GM12865 (cell line): ENCODE data around the gene CASP8.
A peak's percentile ranks its signal among the peaks of the same experiment; 100 is the strongest.

Source experiments
- DNase-seq: peaks from one replicate; pipeline ENCODE4 v3.0.0; 2010; ENCODE audit warnings: low read depth
- H3K4me3 ChIP-seq: 2 replicates; pipeline ENCODE4 v1.5.1; 2011; ENCODE audit warnings: mild to moderate bottlenecking, low read depth, low read length, control low read depth
- TF ChIP-seq, protein P1 (sequence below): IDR thresholded peaks from 2 replicates; pipeline ENCODE4 v1.5.1; 2011; ENCODE audit warnings: low read length, control low read depth, low read depth, inconsistent platforms; ENCODE audit not compliant: insufficient read depth; ENCODE audit errors: missing control alignments

The CASP8 gene

DNA sequence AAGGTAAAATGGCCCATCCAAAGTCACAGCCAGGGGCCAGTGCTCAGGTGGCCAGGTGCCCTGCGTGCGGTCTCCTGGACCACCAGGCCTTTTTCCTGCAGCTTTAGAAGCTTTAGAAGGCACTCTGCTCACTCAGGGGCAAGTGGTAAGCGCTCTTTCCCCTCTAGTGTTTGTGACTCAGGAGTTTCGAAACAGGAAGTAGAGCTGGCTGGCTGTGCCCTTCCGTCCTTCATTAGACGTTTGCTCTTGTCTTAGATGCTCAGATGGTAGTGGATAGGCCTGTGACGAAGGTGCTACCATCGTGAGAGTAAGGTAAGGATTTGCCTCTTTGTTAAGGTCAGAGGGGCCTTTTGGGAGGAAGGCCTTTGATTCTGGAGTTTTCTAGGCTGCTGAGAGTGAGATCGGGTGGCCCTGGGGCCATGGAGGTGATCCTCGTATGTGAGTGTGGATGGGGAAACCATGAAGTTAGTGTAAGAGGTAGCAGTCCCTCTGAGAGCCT is at the start of gene CASP8:
TSS of gene CASP8 (plus strand) at position 235 of the 499 bp plus-strand sequence. CDS start 5,951 bp downstream, outside the sequence.
- TF ChIP-seq, protein P1, sequence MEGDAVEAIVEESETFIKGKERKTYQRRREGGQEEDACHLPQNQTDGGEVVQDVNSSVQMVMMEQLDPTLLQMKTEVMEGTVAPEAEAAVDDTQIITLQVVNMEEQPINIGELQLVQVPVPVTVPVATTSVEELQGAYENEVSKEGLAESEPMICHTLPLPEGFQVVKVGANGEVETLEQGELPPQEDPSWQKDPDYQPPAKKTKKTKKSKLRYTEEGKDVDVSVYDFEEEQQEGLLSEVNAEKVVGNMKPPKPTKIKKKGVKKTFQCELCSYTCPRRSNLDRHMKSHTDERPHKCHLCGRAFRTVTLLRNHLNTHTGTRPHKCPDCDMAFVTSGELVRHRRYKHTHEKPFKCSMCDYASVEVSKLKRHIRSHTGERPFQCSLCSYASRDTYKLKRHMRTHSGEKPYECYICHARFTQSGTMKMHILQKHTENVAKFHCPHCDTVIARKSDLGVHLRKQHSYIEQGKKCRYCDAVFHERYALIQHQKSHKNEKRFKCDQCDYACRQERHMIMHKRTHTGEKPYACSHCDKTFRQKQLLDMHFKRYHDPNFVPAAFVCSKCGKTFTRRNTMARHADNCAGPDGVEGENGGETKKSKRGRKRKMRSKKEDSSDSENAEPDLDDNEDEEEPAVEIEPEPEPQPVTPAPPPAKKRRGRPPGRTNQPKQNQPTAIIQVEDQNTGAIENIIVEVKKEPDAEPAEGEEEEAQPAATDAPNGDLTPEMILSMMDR, result no peak
- DNase-seq, result peak; percentile 76
- peak within 1 kb of the TSS; percentile 44 for H3K4me3 ChIP-seq

DNA sequence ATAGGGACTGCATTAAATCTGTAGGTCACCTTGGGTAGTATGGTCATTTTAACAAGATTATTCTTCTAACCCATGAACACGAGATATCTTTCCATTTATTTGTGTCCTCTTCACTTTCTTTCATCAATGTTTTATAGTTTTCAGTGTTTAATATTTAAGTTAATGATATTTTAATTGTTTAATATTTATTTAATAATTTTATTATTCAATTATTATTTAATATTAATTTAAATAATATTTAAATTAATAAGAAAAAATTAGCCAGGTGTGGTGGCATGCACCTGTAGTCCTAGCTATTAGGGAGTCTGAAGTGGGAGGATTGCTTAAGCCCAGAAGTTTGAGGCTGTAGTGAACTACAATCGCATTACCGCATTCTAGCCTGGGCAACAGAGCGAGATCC is 44.4 kb upstream of the CASP8 start:
- no peak for DNase-seq
- H3K4me3 ChIP-seq, result no peak overlapping the region
- TF ChIP-seq, protein P1, result no peak

DNA sequence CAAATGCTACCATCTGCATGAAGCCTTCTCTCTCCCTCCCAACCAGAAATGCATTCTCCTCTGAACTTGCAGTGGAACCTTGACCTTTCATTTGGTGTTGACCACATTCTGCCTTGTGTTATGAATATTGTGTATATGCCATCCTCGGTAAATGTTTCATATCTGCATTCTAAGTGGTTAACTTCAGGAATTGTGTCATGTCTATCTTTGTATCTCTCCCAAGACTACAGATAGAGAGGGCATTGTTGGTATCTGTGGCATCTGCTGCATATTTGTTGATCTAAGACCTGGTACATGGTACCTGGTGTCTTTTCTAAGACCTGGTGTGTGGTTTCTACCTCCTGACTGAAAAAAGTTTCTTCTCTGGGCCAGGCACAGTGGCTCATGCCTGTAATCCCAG is 43.4 kb upstream of the CASP8 start:
- no peak overlapping the region for H3K4me3 ChIP-seq
- no peak for DNase-seq
- TF ChIP-seq, protein P1, result no peak

DNA sequence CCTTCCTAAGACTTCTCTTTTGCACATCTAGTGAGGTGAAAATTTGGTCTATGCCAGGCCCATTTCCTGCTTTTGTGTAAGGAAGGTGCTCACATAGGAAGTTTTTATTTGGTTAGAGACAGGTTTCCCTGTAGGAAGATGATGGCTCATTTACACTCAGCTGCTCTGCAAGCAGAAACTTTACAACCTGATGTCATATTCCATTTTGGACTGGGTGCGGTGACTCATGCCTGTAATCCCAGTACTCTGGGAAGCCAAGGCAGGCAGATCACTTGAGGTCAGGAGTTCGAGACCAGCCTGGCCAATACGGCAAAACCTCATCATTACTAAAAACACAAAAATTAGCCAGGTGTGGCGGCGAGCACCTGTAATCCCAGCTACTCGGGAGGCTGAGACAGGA is 41.6 kb upstream of the CASP8 start:
- no peak overlapping the region for H3K4me3 ChIP-seq
- no peak for DNase-seq
- TF ChIP-seq, protein P1, result no peak

DNA sequence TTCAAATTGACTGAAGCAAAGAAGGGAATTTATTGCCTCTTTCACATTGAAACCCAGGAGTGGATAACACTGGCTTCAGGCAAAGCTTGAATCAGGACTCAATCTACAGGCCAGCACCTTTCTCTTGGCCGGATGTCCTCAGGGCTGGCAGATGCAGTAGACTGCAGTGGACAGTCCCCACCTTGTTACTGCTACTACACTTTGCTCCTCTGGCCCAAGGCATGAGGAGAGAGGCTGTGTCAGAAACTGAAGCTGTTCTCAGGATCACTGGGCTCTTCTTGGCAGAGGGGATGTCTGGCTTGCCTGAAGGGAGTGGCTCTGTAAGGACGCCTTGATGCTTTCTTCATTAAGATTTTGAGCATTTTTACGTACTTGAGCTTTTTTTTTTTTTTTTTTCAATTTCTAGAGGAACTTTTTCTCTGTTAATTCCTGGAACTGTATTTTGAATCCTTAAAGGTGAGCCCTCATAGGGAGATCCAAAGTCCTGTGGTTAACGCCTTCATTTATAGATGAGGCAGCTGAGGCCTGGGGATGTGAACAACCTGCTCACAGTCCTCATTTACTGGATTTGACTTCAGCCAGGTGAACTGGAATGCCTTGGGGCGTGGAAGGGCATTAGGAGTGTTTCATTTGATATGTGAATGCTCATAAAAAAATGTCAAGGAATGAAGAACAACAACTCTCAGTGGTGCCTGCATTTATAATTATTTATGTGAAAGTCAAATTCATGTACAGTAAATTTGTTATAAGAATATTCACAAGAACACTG is 40.8 kb upstream of the CASP8 start:
- no peak for DNase-seq
- H3K4me3 ChIP-seq, result no peak overlapping the region
- TF ChIP-seq, protein P1, result no peak

DNA sequence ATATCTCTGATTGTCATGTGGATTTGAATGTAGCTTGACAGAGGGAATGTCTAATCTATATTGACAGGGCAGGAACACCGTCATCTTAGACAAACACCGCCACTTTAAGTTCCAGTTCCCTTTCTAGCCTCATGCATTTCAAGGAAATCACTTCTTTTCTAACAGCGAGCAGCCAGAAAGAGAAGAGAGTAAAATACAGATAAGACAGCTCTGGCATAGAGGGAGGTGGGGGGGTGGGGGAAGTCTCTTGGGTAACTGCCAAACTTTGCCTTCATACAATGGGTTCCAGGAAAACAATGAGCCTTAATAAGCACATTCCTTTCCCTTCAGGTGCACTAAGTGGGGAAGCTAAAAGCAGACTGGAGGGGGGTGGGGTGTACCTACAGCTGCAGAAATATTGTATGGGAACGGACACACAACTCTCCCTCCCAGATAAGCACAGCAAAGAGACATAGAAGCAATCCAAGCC is 40.2 kb upstream of the CASP8 start:
- TF ChIP-seq, protein P1, result no peak
- no peak overlapping the region for H3K4me3 ChIP-seq
- DNase-seq, result no peak
